AG09309 (cell line): ENCODE data around the gene GJB5.

Experiments
- DNase-seq: peaks from one replicate; pipeline ENCODE4 v3.0.0-alpha.2; 2010; ENCODE audit warnings: low read depth
- H3K4me3 ChIP-seq: 2 replicates; pipeline ENCODE4 v1.5.1; 2011; ENCODE audit warnings: mild to moderate bottlenecking, low read depth, low read length, moderate library complexity; ENCODE audit not compliant: control insufficient read depth
- TF ChIP-seq, protein P1 (sequence below): IDR thresholded peaks from 2 replicates; pipeline ENCODE4 v1.5.1; 2011; ENCODE audit warnings: mild to moderate bottlenecking, low read depth, low read length, inconsistent platforms; ENCODE audit not compliant: insufficient read depth, control insufficient read depth; ENCODE audit errors: missing control alignments

Gene GJB5

DNA sequence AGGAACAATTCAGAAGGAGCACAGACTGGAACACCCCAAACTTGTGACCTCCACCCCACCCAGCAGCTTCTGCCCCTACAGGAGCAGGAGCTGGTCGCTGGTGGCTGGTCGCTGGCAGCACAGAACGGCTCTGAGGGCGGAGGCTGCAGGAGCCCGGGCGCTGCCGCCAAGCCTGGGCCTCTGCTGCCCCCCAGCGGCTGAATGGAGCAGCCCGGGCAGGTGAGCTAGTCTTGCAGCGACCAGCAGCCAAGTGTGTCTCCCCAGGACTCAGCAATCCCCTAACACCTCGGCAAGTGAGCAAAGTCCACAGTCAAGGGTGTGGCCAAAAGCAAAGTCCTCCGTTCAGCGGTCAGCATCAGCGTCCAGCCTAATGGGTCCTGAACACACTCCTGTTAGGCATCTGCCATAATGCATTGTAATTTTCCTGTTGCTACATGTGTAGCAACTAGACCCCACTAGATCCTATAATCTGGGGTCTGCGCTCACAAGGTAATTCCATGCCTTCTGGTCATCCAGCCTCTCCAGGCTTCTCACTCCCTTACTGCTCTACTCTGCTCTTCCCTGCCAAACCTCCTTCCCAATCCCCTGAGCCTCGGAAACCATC is 12.1 kb upstream of the GJB5 start:
- DNase-seq: no peak

DNA sequence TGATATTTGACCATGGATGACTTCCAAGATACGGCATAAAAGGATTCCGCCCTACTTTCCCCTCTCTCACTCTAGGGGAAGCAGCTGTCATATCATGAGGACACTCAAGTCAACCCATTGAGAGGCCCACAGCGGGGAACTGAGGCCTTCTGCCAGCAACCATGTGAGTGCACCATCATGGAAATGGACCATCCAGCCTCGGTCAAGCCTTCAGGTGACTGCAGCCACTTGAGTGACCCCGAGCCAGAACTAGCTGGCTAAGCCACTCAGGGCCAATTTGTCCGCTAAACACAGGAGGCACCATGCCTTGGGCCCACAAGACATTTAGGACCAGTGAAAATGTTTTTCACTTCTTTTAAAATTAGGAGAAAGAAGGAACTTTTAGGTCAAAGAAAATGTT is 11.1 kb upstream of the GJB5 start:
- DNase-seq: no peak
- no peak overlapping the region for H3K4me3 ChIP-seq
- TF ChIP-seq, protein P1, sequence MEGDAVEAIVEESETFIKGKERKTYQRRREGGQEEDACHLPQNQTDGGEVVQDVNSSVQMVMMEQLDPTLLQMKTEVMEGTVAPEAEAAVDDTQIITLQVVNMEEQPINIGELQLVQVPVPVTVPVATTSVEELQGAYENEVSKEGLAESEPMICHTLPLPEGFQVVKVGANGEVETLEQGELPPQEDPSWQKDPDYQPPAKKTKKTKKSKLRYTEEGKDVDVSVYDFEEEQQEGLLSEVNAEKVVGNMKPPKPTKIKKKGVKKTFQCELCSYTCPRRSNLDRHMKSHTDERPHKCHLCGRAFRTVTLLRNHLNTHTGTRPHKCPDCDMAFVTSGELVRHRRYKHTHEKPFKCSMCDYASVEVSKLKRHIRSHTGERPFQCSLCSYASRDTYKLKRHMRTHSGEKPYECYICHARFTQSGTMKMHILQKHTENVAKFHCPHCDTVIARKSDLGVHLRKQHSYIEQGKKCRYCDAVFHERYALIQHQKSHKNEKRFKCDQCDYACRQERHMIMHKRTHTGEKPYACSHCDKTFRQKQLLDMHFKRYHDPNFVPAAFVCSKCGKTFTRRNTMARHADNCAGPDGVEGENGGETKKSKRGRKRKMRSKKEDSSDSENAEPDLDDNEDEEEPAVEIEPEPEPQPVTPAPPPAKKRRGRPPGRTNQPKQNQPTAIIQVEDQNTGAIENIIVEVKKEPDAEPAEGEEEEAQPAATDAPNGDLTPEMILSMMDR: no peak

More for the DNA sequence above, 12.1 kb upstream of the GJB5 start:
- TF ChIP-seq, protein P1: peak; percentile 99
- H3K4me3 ChIP-seq: no peak overlapping the region

DNA sequence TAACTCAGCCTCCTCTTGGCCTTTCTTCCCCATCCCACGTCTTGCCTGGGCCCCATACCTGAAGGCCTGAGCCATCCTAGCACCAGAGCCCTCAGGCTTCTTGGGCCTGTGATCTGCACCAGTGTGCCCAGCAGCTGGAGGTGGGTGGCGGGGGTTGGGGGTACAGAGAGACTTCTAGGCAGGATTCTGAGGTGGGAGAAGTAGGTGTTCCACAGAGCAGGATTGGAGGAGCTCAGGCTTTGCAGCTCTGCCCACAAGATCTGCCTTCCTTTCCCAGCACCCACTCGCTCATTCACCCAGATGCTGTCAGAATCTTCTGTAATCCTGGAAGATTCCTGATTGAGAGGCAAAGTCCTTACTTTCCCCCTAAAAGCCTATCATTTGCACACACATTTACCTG is 10.0 kb upstream of the GJB5 start:
- TF ChIP-seq, protein P1: no peak
- DNase-seq: no peak
- H3K4me3 ChIP-seq: no peak overlapping the region

DNA sequence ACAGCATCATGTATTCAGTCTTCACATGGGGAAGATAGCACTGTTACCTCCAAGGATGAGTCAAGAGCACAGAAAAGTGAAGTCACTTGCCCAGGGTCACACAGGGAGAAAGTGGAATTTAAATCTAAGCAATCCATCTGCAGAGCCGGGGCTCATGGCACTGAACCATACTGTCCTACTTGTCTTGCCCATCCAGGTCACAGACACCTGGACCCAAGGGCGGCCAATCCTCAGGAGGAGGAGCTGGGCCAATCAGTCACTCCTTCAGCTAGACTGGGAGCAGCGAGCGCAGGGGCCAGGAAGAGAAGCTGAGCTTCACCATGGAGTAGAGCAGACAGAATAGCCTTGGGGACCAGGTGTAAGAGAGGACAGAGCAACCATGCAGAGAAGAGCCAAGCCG is 9.2 kb upstream of the GJB5 start:
- no peak overlapping the region for H3K4me3 ChIP-seq
- TF ChIP-seq, protein P1: no peak
- DNase-seq: no peak

DNA sequence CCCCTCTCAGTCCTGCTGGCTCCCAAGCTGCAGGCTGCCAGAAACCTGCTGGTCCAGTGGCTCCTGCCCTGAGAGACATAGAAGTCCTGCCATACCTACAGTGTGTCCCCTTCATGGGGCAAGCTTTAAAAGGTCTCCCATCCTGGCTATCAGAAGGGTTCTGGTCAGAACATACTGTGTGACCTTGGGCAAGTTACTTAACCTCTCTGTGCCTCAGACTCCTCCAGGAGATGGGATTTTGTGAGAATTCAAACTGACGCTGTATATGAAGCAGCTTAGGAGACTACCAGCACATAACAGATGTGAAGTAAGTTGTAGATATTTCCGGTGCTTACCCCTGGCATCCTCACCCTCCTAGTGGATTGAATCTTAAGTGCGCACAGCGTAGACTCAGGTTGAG is 8.7 kb upstream of the GJB5 start:
- TF ChIP-seq, protein P1: no peak

DNA sequence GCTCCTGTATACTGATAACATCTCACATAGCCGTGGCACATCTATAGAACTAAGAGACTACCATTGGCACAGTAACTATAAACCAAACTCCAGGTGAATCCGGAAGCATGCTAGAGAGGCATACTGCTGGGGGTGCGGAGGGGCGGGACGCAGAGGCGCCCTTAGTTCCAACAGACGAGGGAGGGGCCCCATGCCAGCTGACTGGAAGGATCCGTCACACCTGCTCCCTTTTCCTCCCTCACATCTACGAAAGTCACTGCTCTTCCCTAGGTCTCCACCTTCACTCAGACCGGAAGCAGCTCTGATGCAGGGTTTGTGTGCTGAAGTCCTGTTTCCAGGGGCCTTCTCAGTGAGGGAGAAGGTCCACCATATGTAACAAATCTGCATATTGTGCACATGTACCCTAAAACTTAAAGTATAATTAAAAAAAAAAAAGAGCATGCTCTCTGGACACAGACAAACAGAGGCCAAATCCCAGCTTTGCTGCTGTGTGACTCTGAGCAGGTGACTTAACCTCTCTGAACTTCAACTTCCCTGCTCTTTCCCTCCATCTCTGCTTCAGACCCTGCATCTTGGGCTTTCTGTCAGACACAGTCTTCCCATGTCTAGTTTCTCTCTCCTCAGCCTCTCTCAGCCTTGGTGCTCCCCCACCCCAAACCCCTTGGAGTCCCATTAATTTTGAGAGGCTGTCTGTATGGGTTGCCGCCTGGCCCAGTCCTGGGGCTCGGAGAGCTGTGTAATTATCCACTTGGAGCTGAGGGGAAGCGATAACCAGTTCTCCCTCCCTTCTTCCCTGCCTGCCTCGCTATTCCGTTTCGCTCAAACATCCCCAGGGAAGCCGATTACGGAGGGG is 7.8 kb upstream of the GJB5 start:
- no peak overlapping the region for H3K4me3 ChIP-seq
- TF ChIP-seq, protein P1: no peak
- DNase-seq: no peak

More for the DNA sequence above, 8.7 kb upstream of the GJB5 start:
- H3K4me3 ChIP-seq: no peak overlapping the region
- no peak for DNase-seq
